H1 (cell line): ENCODE results near the gene RAPGEF1. TPM values are rescaled to one million over a fixed set of nuclear protein-coding genes. Genes with fewer than 3 reads are reported as not detected.

Source experiments
- CTCF ChIA-PET: fragments of 300-600 bp; sonication (Branson Sonifier 250); formaldehyde crosslinking; loops from one replicate; lab custom pipeline; 2021; ENCODE audit not compliant: partially characterized antibody; lab: Charles Lee
- POLR2A ChIA-PET: fragments of 300-600 bp; sonication (Branson Sonifier 250); formaldehyde crosslinking; loops from one replicate; lab custom pipeline; 2021; ENCODE audit warnings: inconsistent platforms; ENCODE audit not compliant: partially characterized antibody; lab: Charles Lee
- DNase-seq, 2 experiments: peaks; one replicate each; pipeline versions ENCODE4 v3.0.0 to v3.0.0-alpha.2; 2010 to 2022; ENCODE audit warnings: low spot score in 2 of 2, low read depth in 1 of 2, mixed read lengths in 1 of 2
- FAIRE-seq: peaks from 2 replicates; lab custom pipeline; 2011; peaks lifted over from hg19 to GRCh38; lab: Jason Lieb, UNC
- H2AFZ ChIP-seq: 2 replicates; pipeline ENCODE4 v1.8.1; 2012; ENCODE audit warnings: low read length, inconsistent platforms
- H2AK5ac ChIP-seq: 2 replicates; pipeline ENCODE4 v1.6.1; 2013; ENCODE audit warnings: low read depth, low read length
- H2BK120ac ChIP-seq: replicated peaks from 2 replicates; pipeline ENCODE3; 2013; ENCODE audit warnings: low read depth, low read length, inconsistent platforms
- H2BK12ac ChIP-seq: 2 replicates; pipeline ENCODE4 v1.6.1; 2013; ENCODE audit warnings: low read depth, low read length
- H2BK15ac ChIP-seq: 2 replicates; pipeline ENCODE4 v1.6.1; 2013; ENCODE audit warnings: low read length
- H2BK20ac ChIP-seq: 2 replicates; pipeline ENCODE4 v1.6.1; 2013; ENCODE audit warnings: low read length
- H2BK5ac ChIP-seq: 2 replicates; pipeline ENCODE4 v1.6.1; 2013; ENCODE audit warnings: low read depth, low read length
- H3K14ac ChIP-seq: 2 replicates; pipeline ENCODE4 v1.6.1; 2013; ENCODE audit warnings: inconsistent platforms; ENCODE audit not compliant: insufficient read length
- H3K18ac ChIP-seq: 2 replicates; pipeline ENCODE4 v1.6.1; 2013; ENCODE audit warnings: low read length; ENCODE audit errors: extremely low read depth
- H3K23ac ChIP-seq: 2 replicates; pipeline ENCODE4 v1.6.1; 2013; ENCODE audit warnings: inconsistent platforms; ENCODE audit not compliant: insufficient read length
- H3K23me2 ChIP-seq: 2 replicates; pipeline ENCODE4 v1.6.1; 2013; ENCODE audit warnings: low read depth, low read length
- H3K27ac ChIP-seq: 2 replicates; pipeline ENCODE4 v1.6.1; 2011; ENCODE audit warnings: low read depth, low read length, inconsistent platforms
- H3K27me3 ChIP-seq, 4 experiments: replicated peaks in 1 of 4; 1 replicate in 1 of 4; 2 replicates in 3 of 4; pipeline versions ENCODE4 v1.6.1 to v1.8.1; 2011 to 2013; ENCODE audit warnings: low read length in 3 of 4, mild to moderate bottlenecking in 3 of 4, inconsistent platforms in 2 of 4, mixed read lengths in 2 of 4, moderate library complexity in 1 of 4; ENCODE audit not compliant: control insufficient read depth in 3 of 4, insufficient read depth in 3 of 4; ENCODE audit errors: extremely low read depth in 1 of 4
- H3K36me3 ChIP-seq, 4 experiments: 2 replicates each; pipeline versions ENCODE4 v1.6.1 to v1.8.1; 2011 to 2013; ENCODE audit warnings: mild to moderate bottlenecking in 4 of 4, low read length in 3 of 4, moderate library complexity in 2 of 4, control low read depth in 1 of 4, inconsistent platforms in 1 of 4; ENCODE audit not compliant: insufficient read depth in 4 of 4, control insufficient read depth in 2 of 4
- H3K4ac ChIP-seq: replicated peaks from 2 replicates; pipeline ENCODE3; 2013; ENCODE audit warnings: low read length, low read depth, mixed read lengths, inconsistent platforms; ENCODE audit not compliant: insufficient read length
- H3K4me1 ChIP-seq, 4 experiments: replicated peaks in 1 of 4; 1 replicate in 1 of 4; 2 replicates in 3 of 4; pipeline versions ENCODE4 v1.6.1 to v1.8.1; 2011 to 2013; ENCODE audit warnings: low read length in 3 of 4, inconsistent platforms in 2 of 4, mixed read lengths in 1 of 4; ENCODE audit not compliant: insufficient read depth in 4 of 4, control insufficient read depth in 3 of 4
- H3K4me2 ChIP-seq, 2 experiments: 2 replicates each; pipeline versions ENCODE4 v1.6.1 to v1.8.1; 2011 to 2013; ENCODE audit warnings: low read depth in 2 of 2, low read length in 2 of 2, control low read depth in 1 of 2, inconsistent platforms in 1 of 2, mild to moderate bottlenecking in 1 of 2; ENCODE audit not compliant: insufficient read depth in 1 of 2
- H3K4me3 ChIP-seq, 4 experiments: fragments of 200-600, 300-600 bp in 1 of 4; sonication (generic), shearing (Covaris generic), sonication (Bioruptor Twin) in 1 of 4; 2 replicates each; pipeline versions ENCODE4 v1.5.1 to v1.8.1; 2011 to 2016; ENCODE audit warnings: low read length in 4 of 4, low read depth in 3 of 4, control low read depth in 2 of 4, inconsistent platforms in 2 of 4, mild to moderate bottlenecking in 2 of 4, mixed read lengths in 1 of 4, moderate library complexity in 1 of 4; ENCODE audit not compliant: insufficient read depth in 2 of 4; ENCODE audit errors: extremely low read depth in 1 of 4
- H3K56ac ChIP-seq: replicated peaks from 2 replicates; pipeline ENCODE3; 2013; ENCODE audit warnings: low read depth, mild to moderate bottlenecking, mixed read lengths, low read length, inconsistent platforms; ENCODE audit not compliant: insufficient read length
- H3K79me1 ChIP-seq: 2 replicates; pipeline ENCODE4 v1.6.1; 2013; ENCODE audit warnings: low read depth, low read length, control low read depth
- H3K79me2 ChIP-seq, 2 experiments: 2 replicates each; pipeline versions ENCODE4 v1.6.1 to v1.8.1; 2012 to 2013; ENCODE audit warnings: low read length in 2 of 2, mild to moderate bottlenecking in 2 of 2, inconsistent platforms in 1 of 2; ENCODE audit not compliant: insufficient read depth in 2 of 2, control insufficient read depth in 1 of 2
- H3K9ac ChIP-seq, 4 experiments: replicated peaks in 1 of 4; 1 replicate in 1 of 4; 2 replicates in 3 of 4; pipeline versions ENCODE4 v1.6.1 to v1.8.1; 2011 to 2013; ENCODE audit warnings: low read depth in 3 of 4, low read length in 3 of 4, control low read depth in 2 of 4, mild to moderate bottlenecking in 2 of 4, moderate library complexity in 2 of 4, inconsistent platforms in 1 of 4; ENCODE audit errors: extremely low read depth in 1 of 4
- H3K9me3 ChIP-seq, 2 experiments: 2 replicates each; pipeline versions ENCODE4 v1.6.1 to v1.8.1; 2012 to 2013; ENCODE audit warnings: mild to moderate bottlenecking in 2 of 2, moderate library complexity in 2 of 2, control low read depth in 1 of 2, inconsistent platforms in 1 of 2, low read depth in 1 of 2, low read length in 1 of 2, mixed read lengths in 1 of 2; ENCODE audit not compliant: insufficient read depth in 2 of 2
- H4K20me1 ChIP-seq, 2 experiments: replicated peaks in 1 of 2; 2 replicates each; pipeline versions ENCODE3 to v1.8.1; 2011 to 2013; ENCODE audit warnings: inconsistent platforms in 2 of 2, low read length in 2 of 2, mild to moderate bottlenecking in 1 of 2; ENCODE audit not compliant: insufficient read depth in 2 of 2, control insufficient read depth in 1 of 2
- H4K5ac ChIP-seq: 2 replicates; pipeline ENCODE4 v1.6.1; 2013; ENCODE audit warnings: low read length, low read depth, mixed read lengths, inconsistent platforms; ENCODE audit not compliant: insufficient read length
- H4K8ac ChIP-seq: 2 replicates; pipeline ENCODE4 v1.8.0; 2013; ENCODE audit warnings: mild to moderate bottlenecking, moderate library complexity, low read length, inconsistent platforms; ENCODE audit not compliant: insufficient read depth; ENCODE audit errors: extremely low read depth
- H4K91ac ChIP-seq: replicated peaks from 2 replicates; pipeline ENCODE3; 2013; ENCODE audit warnings: low read length, mixed read lengths, inconsistent platforms; ENCODE audit not compliant: insufficient read length
- CHD1 ChIP-seq: IDR thresholded peaks from 2 replicates; pipeline ENCODE4 v1.6.1; 2012; ENCODE audit warnings: low read depth, low read length, improper control_type of control experiment
- WGBS, 2 experiments: shearing (Covaris generic) in 1 of 2; methylation state at CpG; one replicate each; pipeline versions ENCODE4 v1.1.6 to v1.1.7; 2013 to 2015; ENCODE audit warnings: low lambda C conversion rate in 2 of 2, mixed read lengths in 2 of 2, inconsistent platforms in 1 of 2, low coverage in 1 of 2, missing lambda C conversion rate in 1 of 2; ENCODE audit not compliant: insufficient replicate concordance in 2 of 2, insufficient coverage in 1 of 2, insufficient read length in 1 of 2; ENCODE audit errors: extremely low coverage in 1 of 2, missing lambda C conversion rate in 1 of 2; 5-methylcytosine and 5-hydroxymethylcytosine counted together
- polyA plus RNA-seq, 7 experiments: library from polyadenylated mRNA; depleted of rRNA in 3 of 7; stranded (reverse) in 5 of 7; unstranded in 2 of 7; fragments of >200 nt in 5 of 7; fragments of 200-250 nt in 2 of 7; gene quantifications; 1 replicate in 5 of 7; 2 replicates in 1 of 7; 4 replicates in 1 of 7; pipeline versions ENCODE4 v1.2.1 to v1.2.3, GENCODE V29; 2011 to 2013; ENCODE audit warnings: missing spikeins in 2 of 7, mixed read lengths in 2 of 7
- total RNA-seq: library from RNA; stranded (reverse); fragmentation: NEBNext Ultra II Directional; extraction: Animal tissue kit (Norgen Biotek cat#: 25700); gene quantifications from 2 replicates; pipeline ENCODE4 v1.2.1, GENCODE V29; 2021
- TF ChIP-seq, protein P1 (sequence below): IDR thresholded peaks from 2 replicates; pipeline ENCODE4 v1.6.1; 2011; ENCODE audit warnings: low read length, improper control_type of control experiment

RAPGEF1 gene
- total and polyA plus RNA-seq, 2 of the 8 experiments (the other 6 are each of a cell fraction or from before 2014, with no cell fraction given), result 29.7 to 78.9 TPM

GRCh38 chr9:131607591-131607990 lies 132.3 kb downstream of the RAPGEF1 start:
- ChIA-PET CTCF (interaction anchor here (0.6 to 1.9 kb wide), 7 partner anchors 16 to 133 kb away, joined by 3 to 6 read pairs (median 4); no protein-coding TSS in a partner anchor), POLR2A (interaction anchor here (1.1 to 1.2 kb wide), 2 partner anchors 35 to 125 kb away, joined by 3 read pairs; no protein-coding TSS in a partner anchor)
- H3K9ac ChIP-seq, result 0 out of 7 replicates have a peak overlapping the region, but pooled peaks of 1 of the 4 experiments have one; percentile 7
- no peak overlapping the region for H3K27ac ChIP-seq
- H2AFZ ChIP-seq, result no peak overlapping the region
- peak overlapping the region; percentile 84 for H4K91ac ChIP-seq
- H3K36me3 ChIP-seq, result no peaks in the 10 kb centered on the region
- no peak overlapping the region for H2BK15ac ChIP-seq
- peak overlapping the region; percentile 34; the same call in 1 of the 2 replicates for H3K18ac ChIP-seq
- peak overlapping the region; percentile 95; the same call in 1 of the 2 replicates for H2BK12ac ChIP-seq
- no peak overlapping the region for H3K23ac ChIP-seq
- no peak overlapping the region for H4K5ac ChIP-seq
- H3K4me1 ChIP-seq, result peaks cover 11 to 24% (median 20%) of the 10 kb centered on the region in 4 experiments
- no peak overlapping the region for H3K4me3 ChIP-seq
- H3K9me3 ChIP-seq, result no peaks in the 10 kb centered on the region
- H3K79me1 ChIP-seq, result no peaks in the 10 kb centered on the region
- H3K23me2 ChIP-seq, result no peaks in the 10 kb centered on the region
- H4K8ac ChIP-seq, result no peak overlapping the region; the same call in 1 of the 2 replicates
- H3K4me2 ChIP-seq, result peak overlapping the region in 1 of 2 experiments; percentile 56; a peak in 2 of 4 replicates
- H2BK5ac ChIP-seq, result peak overlapping the region; percentile 64
- no peaks in the 10 kb centered on the region for H3K27me3 ChIP-seq
- no peaks in the 10 kb centered on the region for H4K20me1 ChIP-seq
- FAIRE-seq, result no peak
- H3K14ac ChIP-seq, result no peak overlapping the region
- H2BK20ac ChIP-seq, result peak overlapping the region; percentile 11; the same call in 1 of the 2 replicates
- TF ChIP-seq, protein P1, sequence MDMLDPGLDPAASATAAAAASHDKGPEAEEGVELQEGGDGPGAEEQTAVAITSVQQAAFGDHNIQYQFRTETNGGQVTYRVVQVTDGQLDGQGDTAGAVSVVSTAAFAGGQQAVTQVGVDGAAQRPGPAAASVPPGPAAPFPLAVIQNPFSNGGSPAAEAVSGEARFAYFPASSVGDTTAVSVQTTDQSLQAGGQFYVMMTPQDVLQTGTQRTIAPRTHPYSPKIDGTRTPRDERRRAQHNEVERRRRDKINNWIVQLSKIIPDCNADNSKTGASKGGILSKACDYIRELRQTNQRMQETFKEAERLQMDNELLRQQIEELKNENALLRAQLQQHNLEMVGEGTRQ, result no peak
- TF ChIP-seq CHD1, result no peak
- peak overlapping the region; percentile 68 for H2AK5ac ChIP-seq
- H2BK120ac ChIP-seq, result peak overlapping the region; percentile 45
- H3K79me2 ChIP-seq, result no peaks in the 10 kb centered on the region
- 86% methylated on average over 8 of the region's 8 CpGs; no CpG with 5 or more reads in 1 of the 2 experiments for WGBS, 2 experiments
- no peak for DNase-seq
- no peak overlapping the region for H3K56ac ChIP-seq
- peak overlapping the region; percentile 84 for H3K4ac ChIP-seq
